IMR-90 (cell line): Measurements from ENCODE around the gene MACC1. TPM values are rescaled to one million over a fixed set of nuclear protein-coding genes. Genes with fewer than 3 reads are reported as not detected.

ENCODE experiments used
- ATAC-seq: fragments of 200-7000 bp; cut with Tn5 transposase; 2 replicates; pipeline ENCODE4 v1.9.1; 2020; ENCODE audit warnings: low read depth, mild to moderate bottlenecking, moderate library complexity
- BruUV-seq: library from RNA; stranded (reverse); fragments of 400-500 nt; replicated peaks from 2 replicates; lab custom pipeline; 2021; lab: Mats Ljungman, UMichigan
- CTCF ChIA-PET: fragments of 300-600 bp; formaldehyde crosslinking; extraction: SDS; loops from one replicate; lab custom pipeline; 2021; ENCODE audit warnings: antibody characterized with exemption; lab: Yijun Ruan, JAX
- POLR2A ChIA-PET: fragments of 300-600 bp; sonication (Branson Sonifier 250); formaldehyde crosslinking; loops from one replicate; lab custom pipeline; 2022; ENCODE audit warnings: antibody characterized with exemption; ENCODE audit not compliant: unreplicated experiment; lab: Charles Lee
- DNase-seq: peaks from one replicate; pipeline ENCODE4 v3.0.0; 2013
- H2AFZ ChIP-seq: replicated peaks from 2 replicates; pipeline ENCODE3; 2013; ENCODE audit warnings: low read length, mild to moderate bottlenecking; ENCODE audit not compliant: poor library complexity
- H2AK5ac ChIP-seq: 2 replicates; pipeline ENCODE4 v1.6.1; 2013; ENCODE audit warnings: low read depth, low read length, inconsistent platforms
- H2AK9ac ChIP-seq: replicated peaks from 2 replicates; pipeline ENCODE3; 2013; ENCODE audit warnings: mild to moderate bottlenecking, low read depth, low read length, moderate library complexity; ENCODE audit not compliant: poor library complexity
- H2BK120ac ChIP-seq: 2 replicates; pipeline ENCODE4 v1.6.1; 2013; ENCODE audit warnings: low read depth, low read length, inconsistent platforms
- H2BK15ac ChIP-seq: 3 replicates; pipeline ENCODE4 v1.6.1; 2013; ENCODE audit warnings: low read depth, low read length, inconsistent platforms
- H2BK20ac ChIP-seq: 2 replicates; pipeline ENCODE4 v1.6.1; 2013; ENCODE audit warnings: low read depth, mild to moderate bottlenecking, inconsistent platforms, low read length, moderate library complexity
- H2BK5ac ChIP-seq: 2 replicates; pipeline ENCODE4 v1.6.1; 2013; ENCODE audit warnings: mild to moderate bottlenecking, low read depth, low read length, inconsistent platforms; ENCODE audit not compliant: poor library complexity, severe bottlenecking
- H3K14ac ChIP-seq: replicated peaks from 2 replicates; pipeline ENCODE4 v1.6.1; 2013; ENCODE audit warnings: low read depth, low read length, inconsistent platforms
- H3K18ac ChIP-seq: 2 replicates; pipeline ENCODE4 v1.6.1; 2013; ENCODE audit warnings: low read depth, low read length, control low read depth
- H3K23ac ChIP-seq: 2 replicates; pipeline ENCODE4 v1.6.1; 2013; ENCODE audit warnings: low read depth, low read length, inconsistent platforms
- H3K27ac ChIP-seq: 2 replicates; pipeline ENCODE4 v1.5.1; 2013; ENCODE audit warnings: mild to moderate bottlenecking, control low read depth, low read length; ENCODE audit not compliant: insufficient read depth
- H3K27me3 ChIP-seq: 2 replicates; pipeline ENCODE4 v1.6.1; 2013; ENCODE audit warnings: low read length; ENCODE audit not compliant: control insufficient read depth, insufficient read depth
- H3K36me3 ChIP-seq: 2 replicates; pipeline ENCODE4 v1.6.1; 2013; ENCODE audit warnings: low read length, mixed read lengths; ENCODE audit not compliant: control insufficient read depth, insufficient read depth
- H3K4ac ChIP-seq: 2 replicates; pipeline ENCODE4 v1.6.1; 2013; ENCODE audit warnings: low read depth, low read length, inconsistent platforms
- H3K4me1 ChIP-seq: 2 replicates; pipeline ENCODE4 v1.6.1; 2013; ENCODE audit warnings: low read length, mixed read lengths; ENCODE audit not compliant: control insufficient read depth, insufficient read depth
- H3K4me2 ChIP-seq: 2 replicates; pipeline ENCODE4 v1.6.1; 2013; ENCODE audit warnings: low read depth, mild to moderate bottlenecking, control low read depth, low read length, moderate library complexity
- H3K4me3 ChIP-seq: 2 replicates; pipeline ENCODE4 v1.5.1; 2013; ENCODE audit warnings: low read depth, mild to moderate bottlenecking, control low read depth, low read length, moderate library complexity; ENCODE audit not compliant: insufficient read depth
- H3K56ac ChIP-seq: 2 replicates; pipeline ENCODE4 v1.6.1; 2013; ENCODE audit warnings: low read length, inconsistent platforms; ENCODE audit not compliant: insufficient read depth; ENCODE audit errors: extremely low read depth
- H3K79me1 ChIP-seq, 2 experiments: 2 replicates each; pipeline ENCODE4 v1.6.1; 2013; ENCODE audit warnings: low read length in 2 of 2, inconsistent platforms in 1 of 2, low read depth in 1 of 2
- H3K9ac ChIP-seq: 2 replicates; pipeline ENCODE4 v1.6.1; 2013; ENCODE audit warnings: low read depth, low read length, control low read depth
- H3K9me1 ChIP-seq: 2 replicates; pipeline ENCODE4 v1.6.1; 2013; ENCODE audit warnings: low read length, inconsistent platforms; ENCODE audit not compliant: insufficient read depth
- H3K9me3 ChIP-seq: 2 replicates; pipeline ENCODE4 v1.6.1; 2013; ENCODE audit warnings: low read length; ENCODE audit not compliant: control insufficient read depth, insufficient read depth
- H4K20me1 ChIP-seq: 2 replicates; pipeline ENCODE4 v1.6.1; 2013; ENCODE audit warnings: low read length, inconsistent platforms; ENCODE audit not compliant: insufficient read depth
- H4K5ac ChIP-seq: 2 replicates; pipeline ENCODE4 v1.6.1; 2013; ENCODE audit warnings: mild to moderate bottlenecking, low read depth, low read length, control low read depth
- H4K8ac ChIP-seq, 2 experiments: 2 replicates each; pipeline ENCODE4 v1.6.1; 2013; ENCODE audit warnings: low read depth in 2 of 2, low read length in 2 of 2, control low read depth in 1 of 2, inconsistent platforms in 1 of 2
- H4K91ac ChIP-seq: 2 replicates; pipeline ENCODE4 v1.6.1; 2013; ENCODE audit warnings: low read depth, low read length, inconsistent platforms; ENCODE audit not compliant: insufficient read depth
- CTCF ChIP-seq: conservative IDR thresholded peaks from 2 replicates; pipeline ENCODE4 v1.5.1; 2012; ENCODE audit warnings: mild to moderate bottlenecking, low read depth, low read length, improper control_type of control experiment
- MAFK ChIP-seq: IDR thresholded peaks from 2 replicates; pipeline ENCODE4 v1.6.1; 2012; ENCODE audit warnings: low read depth, low read length, improper control_type of control experiment
- MXI1 ChIP-seq: IDR thresholded peaks from 2 replicates; pipeline ENCODE4 v1.6.1; 2012; ENCODE audit warnings: low read depth, mild to moderate bottlenecking, low read length, moderate library complexity, borderline replicate concordance
- POLR2A ChIP-seq: IDR thresholded peaks from 2 replicates; pipeline ENCODE4 v1.6.1; 2012; ENCODE audit warnings: mild to moderate bottlenecking, low read depth, low read length
- USF2 ChIP-seq: fragments of 150-350 bp; IDR thresholded peaks from 2 replicates; pipeline ENCODE4 v1.6.1; 2017; ENCODE audit warnings: mild to moderate bottlenecking, antibody characterized with exemption, low read length, low read depth
- WGBS, 2 experiments: methylation state at CpG; one replicate each; pipeline versions ENCODE4 v1.1.5 to v1.1.7; 2013; ENCODE audit warnings: missing lambda C conversion rate in 2 of 2; ENCODE audit not compliant: insufficient read length in 1 of 2; ENCODE audit errors: extremely low coverage in 2 of 2; 5-methylcytosine and 5-hydroxymethylcytosine counted together
- dilution Hi-C: fragments of 300-500 bp; cut with HindIII; formaldehyde crosslinking; loops from one replicate; pipeline ENCODE4 v1.14.3; 2018; ENCODE audit warnings: low sequenced_read_pairs; ENCODE audit not compliant: unreplicated experiment
- in situ Hi-C: fragments of 300-500 bp; cut with MboI; formaldehyde crosslinking; loops from 3 replicates; pipeline ENCODE4 v1.14.3; 2019; ENCODE audit warnings: low sequenced_read_pairs, inconsistent platforms, mixed read lengths
- intact Hi-C: fragments of 100-400 bp; cut with micrococcal nuclease; formaldehyde crosslinking; loops from 2 replicates; pipeline ENCODE4 v1.10.0; 2022
- polyA plus RNA-seq, 3 experiments: library from polyadenylated mRNA; depleted of rRNA; stranded (reverse); fragments of >200 nt; gene quantifications; 2 replicates each; pipeline ENCODE4 v1.2.3, GENCODE V29; 2012; ENCODE audit warnings: low replicate concordance in 1 of 3
- total RNA-seq: library from RNA; depleted of rRNA; stranded (reverse); fragments of >200 nt; gene quantifications from 2 replicates; pipeline ENCODE4 v1.2.3, GENCODE V29; 2012

Gene MACC1
- total and polyA plus RNA-seq, 2 of the 4 experiments (the other 2 are of a cell fraction): under 0.01 TPM; not detected in 1

DNA sequence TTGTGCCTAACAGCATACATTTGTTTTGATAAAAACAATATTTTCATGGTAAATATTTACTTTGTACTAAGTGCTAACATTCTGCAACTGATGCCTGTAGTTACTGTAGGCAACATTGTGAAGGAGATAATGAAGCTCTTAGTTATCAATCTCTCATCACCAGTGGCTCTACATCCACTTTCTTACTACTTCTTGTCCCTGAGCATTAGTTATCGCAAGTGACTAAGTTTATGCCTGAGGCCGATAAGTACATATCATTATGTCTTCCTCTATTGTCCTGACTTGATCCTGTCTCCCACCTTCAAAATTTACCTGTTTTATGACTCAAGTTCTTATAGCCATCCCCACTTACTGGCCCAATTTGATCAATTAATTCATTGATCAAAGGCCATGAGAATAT lies 63.6 kb downstream of the MACC1 start:
- no peak for ATAC-seq
- no peaks in the 10 kb centered on the region for H3K27me3 ChIP-seq
- no peak for TF ChIP-seq USF2
- no peak for TF ChIP-seq MXI1
- TF ChIP-seq CTCF: no peak
- no peak for TF ChIP-seq MAFK
- no peak for TF ChIP-seq POLR2A
- no peak overlapping the region for H3K4me3 ChIP-seq
- H4K8ac ChIP-seq: no peak overlapping the region
- H2AFZ ChIP-seq: no peak overlapping the region
- no peak overlapping the region for H3K9ac ChIP-seq
- DNase-seq: no peak
- H4K5ac ChIP-seq: no peak overlapping the region
- no peak overlapping the region for H2BK5ac ChIP-seq
- no peak overlapping the region for H2BK120ac ChIP-seq
- H3K56ac ChIP-seq: no peak overlapping the region
- H4K20me1 ChIP-seq: no peaks in the 10 kb centered on the region
- H3K4me1 ChIP-seq: no peaks in the 10 kb centered on the region
- in situ Hi-C loops (loop anchor here (25.0 kb wide), 2 partner anchors 391 to 434 kb away; partner anchors contain the start of gene TMEM196), intact Hi-C loops (no loop called here), dilution Hi-C loops (no loop called here)
- no peak overlapping the region for H2BK15ac ChIP-seq
- POLR2A ChIA-PET: no interaction called here
- H2AK9ac ChIP-seq: no peak overlapping the region
- H3K4me2 ChIP-seq: no peak overlapping the region
- no peak overlapping the region for H3K27ac ChIP-seq
- H2BK20ac ChIP-seq: peak overlapping the region; percentile 18; the same call in 1 of the 2 replicates
- H4K91ac ChIP-seq: no peak overlapping the region
- no peaks in the 10 kb centered on the region for H3K9me3 ChIP-seq
- BruUV-seq: no TSS peak
- H3K4ac ChIP-seq: no peak overlapping the region
- CTCF ChIA-PET: no interaction called here
- no peak overlapping the region for H3K18ac ChIP-seq
- H3K9me1 ChIP-seq: no peaks in the 10 kb centered on the region
- no peak overlapping the region for H2AK5ac ChIP-seq
- WGBS, 2 experiments: 83% methylated on average over 2 of the region's 2 CpGs; no CpG with 5 or more reads in 1 of the 2 experiments
- H3K36me3 ChIP-seq: no peaks in the 10 kb centered on the region
- H3K14ac ChIP-seq: no peak overlapping the region
- no peaks in the 10 kb centered on the region for H3K79me1 ChIP-seq
- H3K23ac ChIP-seq: no peak overlapping the region
